ENCODE results near the gene SUSD1.

- no peak for TF ChIP-seq ETV6 (IDR thresholded peaks at IDR 0.05; ENCODE audit: borderline replicate concordance in 1 of 2, low read depth in 2 of 2, low read length in 1 of 2)
- TF ChIP-seq ETV6 (CRISPR knock-in tag; IDR thresholded peaks at IDR 0.05; ENCODE audit: borderline replicate concordance) = no peak
- TF ChIP-seq NR3C1 (CRISPR knock-in tag; IDR thresholded peaks at IDR 0.05) = no peak
Measured at GRCh38 chr9:112104401-112104800, 70.7 kb downstream of the SUSD1 start.

Measured in K562 (cell line).